K562 (cell line): ENCODE measurements around the gene SPON2. TPM values are rescaled to one million over a fixed set of nuclear protein-coding genes. Genes with fewer than 3 reads are reported as not detected.

Experiments
- ATAC-seq: fragments of 200-7000 bp; cut with Tn5 transposase; 3 replicates; pipeline ENCODE4 v1.9.1; 2020; ENCODE audit warnings: moderate library complexity
- BruUV-seq: library from RNA; stranded (reverse); fragments of 400-500 nt; replicated peaks from 2 replicates; lab custom pipeline; 2021; lab: Mats Ljungman, UMichigan
- CTCF ChIA-PET: fragments of 300-600 bp; formaldehyde crosslinking; extraction: SDS; loops from one replicate; lab custom pipeline; 2021; ENCODE audit warnings: low intra/inter-chr PET ratio; lab: Yijun Ruan, JAX
- POLR2A ChIA-PET: fragments of 300-600, 350-650 bp; sonication (Branson Sonifier 250); formaldehyde crosslinking; extraction: SDS; loops from one replicate; lab custom pipeline; 2021; ENCODE audit warnings: antibody characterized with exemption, inconsistent platforms; lab: Yijun Ruan, JAX
- DNase-seq, 4 experiments: peaks; one replicate each; pipeline versions ENCODE4 v3.0.0 to v3.0.0-alpha.2; 2011 to 2018; ENCODE audit warnings: low spot score in 3 of 4, mixed read lengths in 3 of 4; ENCODE audit errors: extremely low read depth in 1 of 4
- FAIRE-seq: peaks from 2 replicates; lab custom pipeline; 2011; peaks lifted over from hg19 to GRCh38; lab: Jason Lieb, UNC
- H2AFZ ChIP-seq: 2 replicates; pipeline ENCODE4 v1.6.0; 2011; ENCODE audit warnings: low read depth, low read length, control low read depth, inconsistent platforms
- H3K27ac ChIP-seq: fragments of 200-600 bp; 3 replicates; pipeline ENCODE4 v1.8.0; 2011; ENCODE audit warnings: low read depth, mild to moderate bottlenecking, control low read depth, inconsistent platforms, low read length, moderate library complexity, mixed read lengths; ENCODE audit errors: extremely low read depth
- H3K27me3 ChIP-seq, 2 experiments: fragments of 300-600 bp in 1 of 2; 2 replicates in 1 of 2; 3 replicates in 1 of 2; pipeline versions ENCODE4 v1.6.0 to v1.8.0; 2011; ENCODE audit warnings: inconsistent platforms in 2 of 2, low read length in 2 of 2, mild to moderate bottlenecking in 1 of 2, mixed read lengths in 1 of 2, moderate library complexity in 1 of 2; ENCODE audit not compliant: control insufficient read depth in 2 of 2, insufficient read depth in 2 of 2
- H3K36me3 ChIP-seq: fragments of 300-600 bp; 3 replicates; pipeline ENCODE4 v1.8.0; 2011; ENCODE audit warnings: mild to moderate bottlenecking, low read length, inconsistent platforms; ENCODE audit not compliant: control insufficient read depth, insufficient read depth
- H3K4me1 ChIP-seq, 2 experiments: fragments of 200-600 bp in 1 of 2; replicated peaks in 1 of 2; 2 replicates in 1 of 2; 3 replicates in 1 of 2; pipeline versions ENCODE4 v1.5.1 to v1.8.0; 2011; ENCODE audit warnings: inconsistent platforms in 2 of 2, low read length in 2 of 2, mild to moderate bottlenecking in 1 of 2, mixed read lengths in 1 of 2, moderate library complexity in 1 of 2; ENCODE audit not compliant: control insufficient read depth in 2 of 2, insufficient read depth in 2 of 2
- H3K4me2 ChIP-seq: 2 replicates; pipeline ENCODE4 v1.6.1; 2011; ENCODE audit warnings: low read length, control low read depth, inconsistent platforms, mixed read lengths; ENCODE audit not compliant: insufficient read depth
- H3K4me3 ChIP-seq: fragments of 200-600 bp; sonication (generic), shearing (Covaris generic); 2 replicates; pipeline ENCODE4 v1.5.1; 2016; ENCODE audit warnings: control low read depth, inconsistent platforms
- H3K79me2 ChIP-seq: fragments of 200-600 bp; 3 replicates; pipeline ENCODE4 v1.8.0; 2011; ENCODE audit warnings: low read length, inconsistent platforms; ENCODE audit not compliant: control insufficient read depth, insufficient read depth
- H3K9ac ChIP-seq, 2 experiments: 2 replicates each; pipeline versions ENCODE4 v1.6.0 to v1.6.1; 2011; ENCODE audit warnings: low read depth in 2 of 2, low read length in 2 of 2, control low read depth in 1 of 2, inconsistent platforms in 1 of 2, mild to moderate bottlenecking in 1 of 2, mixed read lengths in 1 of 2; ENCODE audit not compliant: insufficient read depth in 1 of 2
- H3K9me1 ChIP-seq: one replicate; pipeline ENCODE4 v1.6.0; 2011; ENCODE audit warnings: inconsistent platforms, mild to moderate bottlenecking, low read length, moderate library complexity; ENCODE audit not compliant: control insufficient read depth, insufficient read depth
- H3K9me3 ChIP-seq: replicated peaks from 2 replicates; pipeline ENCODE4 v1.5.1; 2011; ENCODE audit warnings: low read depth, low read length, inconsistent platforms; ENCODE audit not compliant: control insufficient read depth, insufficient read depth
- H4K20me1 ChIP-seq: replicated peaks from 2 replicates; pipeline ENCODE4 v1.6.1; 2011; ENCODE audit warnings: low read length, inconsistent platforms, mixed read lengths; ENCODE audit not compliant: control insufficient read depth, insufficient read depth
- CBX3 ChIP-seq, 2 experiments: IDR thresholded peaks; 1 replicate in 1 of 2; 2 replicates in 1 of 2; pipeline ENCODE4 v1.6.1; 2012; ENCODE audit warnings: inconsistent platforms in 2 of 2, low read length in 2 of 2, borderline replicate concordance in 1 of 2, control low read depth in 1 of 2
- CSDE1 ChIP-seq, 2 experiments: fragments of 450-650 bp; IDR thresholded peaks; 2 replicates each; pipeline ENCODE4 v1.6.1; 2016; ENCODE audit warnings: mild to moderate bottlenecking in 1 of 2
- DIDO1 ChIP-seq: fragments of 450-650 bp; IDR thresholded peaks from 2 replicates; pipeline ENCODE4 v1.6.1; 2016; ENCODE audit warnings: low read depth, missing biosample characterization, missing genetic modification characterization
- DNMT1 ChIP-seq: fragments of 450-650 bp; IDR thresholded peaks from 2 replicates; pipeline ENCODE4 v1.6.1; 2016; ENCODE audit warnings: antibody characterized with exemption, mild to moderate bottlenecking
- GTF2F1 ChIP-seq: IDR thresholded peaks from 2 replicates; pipeline ENCODE4 v1.6.1; 2011; ENCODE audit warnings: low read depth, low read length, improper control_type of control experiment
- IFI16 ChIP-seq: fragments of 250-450 bp; sonication (Bioruptor Pico); IDR thresholded peaks from 2 replicates; pipeline ENCODE4 v2.1.2; 2022; ENCODE audit warnings: mild to moderate bottlenecking, inconsistent platforms
- NR2C1 ChIP-seq, 2 experiments: fragments of 450-650 bp; IDR thresholded peaks; 2 replicates each; pipeline ENCODE4 v1.6.1; 2017; ENCODE audit warnings: mild to moderate bottlenecking in 2 of 2, antibody characterized with exemption in 1 of 2, inconsistent platforms in 1 of 2, missing compliant biosample characterization in 1 of 2, missing genetic modification characterization in 1 of 2
- RAD21 ChIP-seq, 2 experiments: fragments of 250-450 bp in 1 of 2; fragments of 450-650 bp in 1 of 2; sonication (Bioruptor Pico) in 1 of 2; formaldehyde crosslinking in 1 of 2; IDR thresholded peaks in 1 of 2; conservative IDR thresholded peaks in 1 of 2; 2 replicates each; pipeline versions ENCODE4 v1.4.0 to v1.8.0; 2020 to 2022; ENCODE audit warnings: mild to moderate bottlenecking in 2 of 2, moderate library complexity in 1 of 2
- STAT5A ChIP-seq: IDR thresholded peaks from 2 replicates; pipeline ENCODE4 v1.6.1; 2012; ENCODE audit warnings: low read length, inconsistent platforms, borderline replicate concordance
- U2AF1 ChIP-seq: fragments of 200-400 bp; formaldehyde crosslinking; optimal IDR thresholded peaks from 2 replicates; pipeline ENCODE3; 2017; ENCODE audit warnings: mild to moderate bottlenecking, low read depth, low read length, moderate library complexity
- ZBTB1 ChIP-seq: sonication (generic); formaldehyde crosslinking; IDR thresholded peaks from 2 replicates; pipeline ENCODE4 v1.8.1; 2023; ENCODE audit warnings: missing genetic modification reagents, low read depth, mild to moderate bottlenecking, borderline replicate concordance
- ZNF121 ChIP-seq: sonication (generic); formaldehyde crosslinking; conservative IDR thresholded peaks from 2 replicates; pipeline ENCODE4 v1.8.0; 2022; ENCODE audit warnings: missing genetic modification reagents
- ZNF217 ChIP-seq: sonication (generic); formaldehyde crosslinking; IDR thresholded peaks from 2 replicates; pipeline ENCODE4 v1.8.0; 2022; ENCODE audit warnings: mild to moderate bottlenecking, missing genetic modification reagents
- ZNF224 ChIP-seq: sonication (generic); formaldehyde crosslinking; IDR thresholded peaks from 2 replicates; pipeline ENCODE4 v1.8.0; 2022; ENCODE audit warnings: mild to moderate bottlenecking, missing genetic modification reagents
- ZNF445 ChIP-seq: fragments of 250-450 bp; sonication (Bioruptor Pico); IDR thresholded peaks from 2 replicates; pipeline ENCODE4 v1.4.0; 2020; ENCODE audit warnings: low read depth, mild to moderate bottlenecking, moderate library complexity
- WGBS: fragments of 100-300 bp; shearing (Covaris generic); methylation state at CpG from one replicate; pipeline ENCODE4 v1.1.6; 2016; ENCODE audit warnings: low coverage, mixed read lengths; ENCODE audit not compliant: insufficient coverage; ENCODE audit errors: missing lambda C conversion rate; 5-methylcytosine and 5-hydroxymethylcytosine counted together
- in situ Hi-C: fragments of 300-500 bp; cut with MboI; formaldehyde crosslinking; loops from 4 replicates; pipeline ENCODE4 v1.15.0; 2018; ENCODE audit warnings: inconsistent platforms, mixed read lengths
- intact Hi-C: fragments of 100-400 bp; cut with micrococcal nuclease; formaldehyde crosslinking; loops from 2 replicates; pipeline ENCODE4 v1.14.2; 2022
- polyA plus RNA-seq, 8 experiments: library from polyadenylated mRNA; depleted of rRNA in 4 of 8; stranded (reverse) in 5 of 8; unstranded in 3 of 8; fragments of >200 nt; fragmentation: Nextera tagmentation in 2 of 8; fragmentation: Illumina TruSeq in 1 of 8; extraction: Ambion mirVana in 2 of 8; extraction: Trizol in 1 of 8; gene quantifications; 2 replicates each; pipeline versions ENCODE4 v1.2.1 to v1.2.3, GENCODE V29; 2011 to 2014; ENCODE audit warnings: inconsistent platforms in 1 of 8, missing spikeins in 1 of 8
- total RNA-seq, 7 experiments: library from RNA; depleted of rRNA in 6 of 7; stranded (reverse); fragments of >200 nt in 6 of 7; fragmentation: Illumina TruSeq in 2 of 7; extraction: Trizol in 2 of 7; gene quantifications; 2 replicates each; pipeline versions ENCODE4 v1.2.1 to v1.2.3, GENCODE V29; 2011 to 2021; ENCODE audit warnings: low replicate concordance in 1 of 7
- TF ChIP-seq, protein P1 (sequence below): IDR thresholded peaks from 2 replicates; pipeline ENCODE4 v1.6.1; 2011; ENCODE audit not compliant: insufficient read length; ENCODE audit errors: extremely low read depth
- TF ChIP-seq, protein P2 (sequence below): IDR thresholded peaks from 3 replicates; pipeline ENCODE4 v1.6.1; 2011; ENCODE audit warnings: borderline replicate concordance, mild to moderate bottlenecking, moderate library complexity; ENCODE audit not compliant: insufficient read length; ENCODE audit errors: extremely low read depth
- TF ChIP-seq, protein P3 (sequence below): fragments of 450-650 bp; conservative IDR thresholded peaks from 2 replicates; pipeline ENCODE4 v1.6.1; 2016; ENCODE audit warnings: missing genetic modification characterization, low read depth, mild to moderate bottlenecking, missing compliant biosample characterization, moderate library complexity

Gene SPON2
- total and polyA plus RNA-seq, 9 of the 15 experiments (the other 6 are each of a cell fraction or from before 2014, with no cell fraction given) = 0.21 to 2.2 (median 0.83) TPM

DNA sequence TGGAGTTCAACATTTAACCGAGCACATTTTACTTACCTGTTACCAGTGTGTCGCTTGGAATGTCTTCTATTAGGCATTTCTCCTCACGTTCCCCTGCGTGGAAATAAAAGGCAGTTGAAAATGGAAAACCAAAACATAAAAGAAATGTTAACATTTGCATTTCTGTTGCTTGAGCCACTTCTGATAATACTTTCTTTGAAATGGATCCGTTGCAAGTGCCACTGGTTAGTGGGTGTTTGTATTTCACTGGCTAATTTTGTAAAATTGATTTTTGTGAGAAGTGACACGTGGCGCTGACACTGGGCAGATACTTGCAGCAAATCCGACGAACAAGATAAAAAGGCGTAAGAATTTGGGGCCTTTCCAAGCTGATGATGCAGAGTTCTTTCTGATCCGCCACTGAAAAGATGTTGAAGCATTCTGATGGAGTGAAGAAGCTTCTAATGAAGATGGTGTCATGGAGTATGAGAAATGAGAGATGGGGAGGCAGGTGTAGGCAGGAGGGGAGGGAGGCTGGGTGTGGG is 18.8 kb downstream of the SPON2 start (continued):
- TF ChIP-seq RAD21 (CRISPR knock-in tag; conservative IDR thresholded peaks at IDR 0.05 in 1 of 2, IDR thresholded peaks at IDR 0.05 in 1 of 2) (no peak), ZNF445 (CRISPR knock-in tag) (no peak), CBX3 (IDR thresholded peaks at IDR 0.05; ENCODE audit: borderline replicate concordance in 1 of 2, low read length in 2 of 2) (no peak), DIDO1 (no peak), NR2C1 (IDR thresholded peaks at IDR 0.05) (no peak), NR2C1 (tag; IDR thresholded peaks at IDR 0.05) (no peak), ZBTB1 (no peak), DNMT1 (no peak)
- TF ChIP-seq, protein P1, sequence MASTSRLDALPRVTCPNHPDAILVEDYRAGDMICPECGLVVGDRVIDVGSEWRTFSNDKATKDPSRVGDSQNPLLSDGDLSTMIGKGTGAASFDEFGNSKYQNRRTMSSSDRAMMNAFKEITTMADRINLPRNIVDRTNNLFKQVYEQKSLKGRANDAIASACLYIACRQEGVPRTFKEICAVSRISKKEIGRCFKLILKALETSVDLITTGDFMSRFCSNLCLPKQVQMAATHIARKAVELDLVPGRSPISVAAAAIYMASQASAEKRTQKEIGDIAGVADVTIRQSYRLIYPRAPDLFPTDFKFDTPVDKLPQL = no peak

DNA sequence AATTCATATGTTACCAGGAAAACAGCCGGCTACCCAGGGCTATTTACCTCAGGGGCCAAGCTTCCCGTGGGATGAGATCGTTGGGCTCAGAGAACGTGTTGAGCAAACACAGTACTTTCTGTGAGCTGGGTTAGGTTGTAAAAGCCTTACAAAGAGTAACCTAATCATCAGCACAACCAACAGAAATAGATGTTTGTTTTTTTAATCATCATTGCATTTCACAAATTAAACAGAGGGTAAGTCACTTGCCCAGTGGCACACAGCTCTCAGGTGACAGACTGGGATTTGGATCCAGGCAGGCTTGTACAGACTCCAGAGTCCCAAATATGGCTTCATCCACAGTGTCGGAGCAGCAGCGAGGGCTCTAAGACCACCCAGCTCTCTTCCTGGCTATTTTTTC is 20.1 kb downstream of the SPON2 start:
- H3K9me3 ChIP-seq = no peaks in the 10 kb centered on the region
- ATAC-seq (no peak), FAIRE-seq (no peak), DNase-seq (no peak)
- ChIA-PET POLR2A (interaction anchor here (0.6 to 2.1 kb wide), 2 partner anchors 8 to 11 kb away, joined by 3 to 7 read pairs; no protein-coding TSS in a partner anchor), CTCF (no interaction called here)
- in situ Hi-C loops (no loop called here), intact Hi-C loops (no loop called here)
- H4K20me1 ChIP-seq = no peaks in the 10 kb centered on the region
- H3K4me3 ChIP-seq = no peak overlapping the region
- H3K4me1 ChIP-seq = peaks cover 0 to 4% of the 10 kb centered on the region in 2 experiments; a peak in 2 of 5 replicates
- no peaks in the 10 kb centered on the region for H3K9me1 ChIP-seq
- peaks cover 27 to 64% of the 10 kb centered on the region in 2 experiments; a peak in 4 of 5 replicates for H3K27me3 ChIP-seq
- no TSS peak for BruUV-seq
- no peak overlapping the region for H2AFZ ChIP-seq
- 6% methylated on average over 6 of the region's 6 CpGs for WGBS
- H3K36me3 ChIP-seq = no peaks in the 10 kb centered on the region
- H3K4me2 ChIP-seq = no peak overlapping the region
- H3K9ac ChIP-seq = no peak overlapping the region
- H3K79me2 ChIP-seq = no peaks in the 10 kb centered on the region
- no peak overlapping the region for H3K27ac ChIP-seq
- no peak for TF ChIP-seq ZNF224
- TF ChIP-seq, protein P2, sequence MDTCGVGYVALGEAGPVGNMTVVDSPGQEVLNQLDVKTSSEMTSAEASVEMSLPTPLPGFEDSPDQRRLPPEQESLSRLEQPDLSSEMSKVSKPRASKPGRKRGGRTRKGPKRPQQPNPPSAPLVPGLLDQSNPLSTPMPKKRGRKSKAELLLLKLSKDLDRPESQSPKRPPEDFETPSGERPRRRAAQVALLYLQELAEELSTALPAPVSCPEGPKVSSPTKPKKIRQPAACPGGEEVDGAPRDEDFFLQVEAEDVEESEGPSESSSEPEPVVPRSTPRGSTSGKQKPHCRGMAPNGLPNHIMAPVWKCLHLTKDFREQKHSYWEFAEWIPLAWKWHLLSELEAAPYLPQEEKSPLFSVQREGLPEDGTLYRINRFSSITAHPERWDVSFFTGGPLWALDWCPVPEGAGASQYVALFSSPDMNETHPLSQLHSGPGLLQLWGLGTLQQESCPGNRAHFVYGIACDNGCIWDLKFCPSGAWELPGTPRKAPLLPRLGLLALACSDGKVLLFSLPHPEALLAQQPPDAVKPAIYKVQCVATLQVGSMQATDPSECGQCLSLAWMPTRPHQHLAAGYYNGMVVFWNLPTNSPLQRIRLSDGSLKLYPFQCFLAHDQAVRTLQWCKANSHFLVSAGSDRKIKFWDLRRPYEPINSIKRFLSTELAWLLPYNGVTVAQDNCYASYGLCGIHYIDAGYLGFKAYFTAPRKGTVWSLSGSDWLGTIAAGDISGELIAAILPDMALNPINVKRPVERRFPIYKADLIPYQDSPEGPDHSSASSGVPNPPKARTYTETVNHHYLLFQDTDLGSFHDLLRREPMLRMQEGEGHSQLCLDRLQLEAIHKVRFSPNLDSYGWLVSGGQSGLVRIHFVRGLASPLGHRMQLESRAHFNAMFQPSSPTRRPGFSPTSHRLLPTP = no peak
- TF ChIP-seq, protein P3, sequence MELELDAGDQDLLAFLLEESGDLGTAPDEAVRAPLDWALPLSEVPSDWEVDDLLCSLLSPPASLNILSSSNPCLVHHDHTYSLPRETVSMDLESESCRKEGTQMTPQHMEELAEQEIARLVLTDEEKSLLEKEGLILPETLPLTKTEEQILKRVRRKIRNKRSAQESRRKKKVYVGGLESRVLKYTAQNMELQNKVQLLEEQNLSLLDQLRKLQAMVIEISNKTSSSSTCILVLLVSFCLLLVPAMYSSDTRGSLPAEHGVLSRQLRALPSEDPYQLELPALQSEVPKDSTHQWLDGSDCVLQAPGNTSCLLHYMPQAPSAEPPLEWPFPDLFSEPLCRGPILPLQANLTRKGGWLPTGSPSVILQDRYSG (tag) = no peak
- TF ChIP-seq CSDE1 (IDR thresholded peaks at IDR 0.05) = no peak
- no peak for TF ChIP-seq ZNF121 (CRISPR knock-in tag)
- no peak for TF ChIP-seq IFI16 (CRISPR knock-in tag)
- TF ChIP-seq ZNF217 (CRISPR knock-in tag) = no peak
- TF ChIP-seq GTF2F1 = no peak
- TF ChIP-seq STAT5A = no peak
- TF ChIP-seq U2AF1 = no peak
